Ramos (cell line): ENCODE data around the gene COPA.

ENCODE experiments used
- in situ Hi-C: fragments of 300-500 bp; cut with MboI; formaldehyde crosslinking; loops from one replicate; pipeline ENCODE4 v1.14.3; 2022; ENCODE audit warnings: low sequenced_read_pairs; ENCODE audit not compliant: unreplicated experiment

COPA gene

DNA sequence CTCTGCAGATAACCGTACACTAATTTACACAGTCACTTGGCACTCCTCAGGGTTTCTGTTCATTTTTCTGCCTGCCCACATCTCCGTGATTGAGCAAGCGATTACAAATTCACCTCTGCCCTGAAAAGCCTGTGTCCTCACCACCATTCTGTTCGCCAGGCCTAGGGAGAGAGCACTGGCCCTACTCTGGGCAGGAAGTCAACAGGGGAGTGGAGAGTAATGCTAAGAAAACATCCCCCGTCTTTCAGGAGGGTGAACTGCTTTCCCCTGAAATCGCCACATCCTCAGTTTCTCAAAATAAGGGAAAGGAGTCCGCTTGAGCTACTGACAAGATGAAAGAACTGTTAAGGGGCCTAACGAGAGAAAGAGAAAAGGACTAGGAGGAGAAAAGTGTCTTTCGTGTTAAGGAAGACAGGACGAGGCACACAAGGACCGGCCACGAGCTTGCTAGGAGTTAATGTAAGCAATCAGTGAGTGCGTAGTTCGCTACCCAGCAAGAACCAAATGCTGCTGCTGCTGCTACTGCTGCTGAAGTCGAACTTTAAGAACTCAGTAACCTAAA lies 58.7 kb downstream of the COPA start:
- in situ Hi-C loops: no loop called here

- in situ Hi-C loops: no loop called here
These were observed 60.2 kb downstream of the COPA start for GRCh38 chr1:160282807-160283206.

DNA sequence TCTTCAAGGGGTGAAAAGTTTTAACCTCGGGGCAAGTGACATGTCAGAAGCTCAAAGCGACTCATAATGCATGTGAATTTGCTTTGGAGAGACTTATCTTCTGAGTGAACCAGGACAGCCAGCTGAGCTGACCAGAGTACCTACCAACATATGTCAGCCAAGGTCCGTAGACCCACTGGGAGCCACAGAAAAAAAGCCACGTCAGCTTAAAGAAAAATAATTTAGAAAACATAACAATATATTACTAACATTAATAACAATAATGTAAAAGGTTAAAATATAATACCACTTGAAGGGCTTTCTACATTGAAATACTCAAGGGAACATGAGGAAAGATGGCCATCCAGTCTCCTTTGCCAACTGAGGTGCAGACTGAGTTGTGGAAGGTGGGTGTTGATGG lies 65.1 kb downstream of the COPA start:
- in situ Hi-C loops: no loop called here

DNA sequence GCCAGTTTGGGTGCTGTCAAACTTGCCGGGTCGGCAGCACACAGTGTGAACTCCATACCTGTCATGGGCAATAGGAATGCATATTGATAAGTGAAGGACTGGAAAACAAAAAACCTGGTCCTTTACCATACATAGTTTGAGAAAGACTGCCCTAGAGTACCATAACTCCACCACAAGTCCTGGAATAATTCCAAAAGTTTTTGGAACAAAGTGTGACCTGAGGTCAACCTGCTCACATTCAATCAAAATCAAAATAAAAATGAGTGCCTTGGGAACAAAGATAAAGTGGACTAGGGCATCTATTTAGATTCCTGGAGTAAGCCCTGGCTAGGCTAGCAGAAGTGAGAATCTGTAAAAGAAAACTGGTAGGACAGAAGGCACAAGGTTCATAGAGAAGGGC lies 65.7 kb downstream of the COPA start:
- in situ Hi-C loops: no loop called here

GRCh38 chr1:160271025-160271424 lies 72.0 kb downstream of the COPA start:
- in situ Hi-C loops: no loop called here

- in situ Hi-C loops: no loop called here
These were observed 75.6 kb downstream of the COPA start for GRCh38 chr1:160267284-160267991.

GRCh38 chr1:160264795-160265307 lies 78.2 kb downstream of the COPA start:
- in situ Hi-C loops: no loop called here

- in situ Hi-C loops: no loop called here
These were observed 80.9 kb downstream of the COPA start, which contains the start of gene DCAF8 for GRCh38 chr1:160261893-160262794. DCAF8 (minus strand) TSS chr1:160262549; CDS start chr1:160244008, 18,541 bp downstream.

DNA sequence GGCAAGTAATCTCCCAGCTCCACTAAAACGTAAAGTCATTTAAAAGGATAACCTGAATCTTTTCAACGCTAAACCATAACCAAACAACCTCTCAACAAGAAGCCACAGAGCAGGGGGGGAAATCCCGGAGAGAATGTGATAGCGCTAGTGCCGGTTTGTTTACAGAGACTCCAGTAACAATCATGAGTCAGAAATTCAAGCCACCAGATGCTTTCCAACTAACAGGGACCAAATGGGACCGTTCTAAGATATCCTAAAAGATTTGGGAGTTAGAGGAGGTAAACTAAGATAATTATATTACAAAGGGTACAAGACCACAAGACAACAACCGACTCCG lies 81.5 kb downstream of the COPA start:
- in situ Hi-C loops: no loop called here

DNA sequence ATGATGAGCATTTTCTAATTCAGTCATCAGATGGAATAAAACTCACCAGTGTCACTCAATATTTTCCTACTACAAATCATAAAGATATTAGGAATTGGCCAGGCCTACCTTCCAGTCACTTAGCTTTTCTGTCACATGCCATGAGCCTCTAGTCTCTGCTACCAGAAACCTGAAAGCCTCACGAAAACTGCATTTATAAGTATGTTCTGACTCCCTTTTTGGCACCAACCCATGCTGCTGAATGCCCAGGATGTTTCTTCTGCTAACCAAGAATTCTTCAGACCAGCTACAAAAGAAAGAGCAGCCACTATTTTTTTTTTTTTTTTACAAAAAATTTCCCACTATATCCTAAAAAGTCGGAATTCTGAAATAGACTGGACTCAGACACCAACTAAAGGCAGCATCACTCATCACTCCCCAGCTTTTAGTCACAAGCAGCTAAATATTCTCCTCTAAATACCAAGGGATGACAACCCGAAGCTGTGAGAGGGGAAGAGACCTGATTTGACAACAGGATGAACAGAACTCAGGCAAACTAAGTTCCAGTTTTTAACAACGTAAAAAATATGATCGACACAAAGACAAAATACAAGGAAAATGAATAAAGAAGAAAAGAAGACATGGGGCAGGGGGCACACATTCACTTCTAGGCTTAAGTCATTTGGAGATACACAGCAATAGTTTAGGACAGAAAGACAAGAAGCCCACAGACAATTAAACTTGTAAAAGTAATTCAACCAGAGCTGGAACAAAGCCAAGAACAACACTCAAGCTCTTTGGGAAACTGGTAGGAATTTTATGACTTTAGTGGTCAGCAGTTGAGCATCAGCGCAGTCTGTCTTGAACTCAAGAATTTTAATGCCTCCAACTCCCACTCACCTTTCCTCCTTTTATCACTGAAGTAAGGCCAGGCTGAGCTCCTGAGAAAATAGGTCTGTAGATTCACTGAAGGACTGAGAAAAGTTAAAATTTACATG lies 82.4 kb downstream of the COPA start:
- in situ Hi-C loops: no loop called here

DNA sequence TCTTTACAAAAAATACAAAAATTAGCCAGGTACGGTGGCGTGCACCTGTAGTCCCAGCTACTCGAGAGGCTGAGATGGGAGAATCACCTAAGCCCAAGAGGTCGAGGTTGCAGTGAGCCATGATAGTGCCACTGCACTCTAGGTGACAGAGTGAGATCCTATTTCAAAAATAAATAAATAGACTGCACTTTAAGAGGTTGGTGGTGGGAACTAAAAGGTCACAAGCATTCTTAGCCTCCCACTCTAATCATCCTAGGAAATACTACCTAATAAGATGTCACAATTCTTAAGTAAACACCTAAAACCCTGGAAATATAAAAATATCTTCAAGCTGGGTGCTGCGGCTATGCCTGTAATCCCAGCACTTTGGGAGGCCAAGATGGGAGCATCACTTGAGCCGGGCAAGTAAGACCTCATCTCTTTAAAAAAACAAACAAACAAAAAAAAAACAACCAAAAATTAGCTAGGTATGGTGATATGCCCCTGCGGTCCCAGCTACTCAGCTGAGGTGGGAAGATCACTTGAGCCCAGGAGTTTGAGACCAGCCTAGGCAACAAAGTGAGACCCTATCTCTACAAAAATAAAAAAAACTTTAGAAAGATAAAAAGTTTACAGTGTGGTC lies 84.8 kb downstream of the COPA start:
- in situ Hi-C loops: loop anchor here (10.0 kb wide), 1 partner anchor 163 kb away; the partner anchor contains the start of gene IGSF8

GRCh38 chr1:160257411-160258015 lies 85.5 kb downstream of the COPA start:
- in situ Hi-C loops: loop anchor here (10.0 kb wide), 1 partner anchor 163 kb away; the partner anchor contains the start of gene IGSF8

- in situ Hi-C loops: loop anchor here (10.0 kb wide), 1 partner anchor 162 kb away; the partner anchor contains the start of gene IGSF8
These were observed 86.5 kb downstream of the COPA start for GRCh38 chr1:160256396-160257046.

DNA sequence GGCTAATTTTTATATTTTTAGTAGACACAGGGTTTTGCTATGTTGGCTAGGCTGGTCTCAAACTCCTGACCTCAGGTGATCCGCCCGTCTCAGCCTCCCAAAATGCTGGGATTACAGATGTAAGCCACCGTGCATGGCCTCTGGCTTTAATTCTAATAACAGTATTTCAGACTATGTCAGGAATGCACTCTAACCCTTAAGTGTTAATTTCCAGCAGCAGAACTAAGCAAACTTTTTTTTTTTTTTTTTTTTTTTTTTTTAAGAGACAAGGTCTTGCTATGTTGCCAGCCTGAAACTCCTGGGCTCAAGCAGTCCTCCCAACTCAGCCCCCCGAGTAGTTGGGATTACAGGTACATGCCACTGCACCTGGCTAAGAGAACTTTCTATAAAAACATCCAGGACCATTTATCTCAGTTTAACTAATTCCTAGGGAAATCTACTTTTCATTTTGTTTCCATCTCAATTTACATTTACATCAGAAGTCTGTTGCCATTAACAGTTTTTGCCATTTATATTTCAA lies 87.2 kb downstream of the COPA start:
- in situ Hi-C loops: loop anchor here (10.0 kb wide), 1 partner anchor 161 kb away; the partner anchor contains the start of gene IGSF8

DNA sequence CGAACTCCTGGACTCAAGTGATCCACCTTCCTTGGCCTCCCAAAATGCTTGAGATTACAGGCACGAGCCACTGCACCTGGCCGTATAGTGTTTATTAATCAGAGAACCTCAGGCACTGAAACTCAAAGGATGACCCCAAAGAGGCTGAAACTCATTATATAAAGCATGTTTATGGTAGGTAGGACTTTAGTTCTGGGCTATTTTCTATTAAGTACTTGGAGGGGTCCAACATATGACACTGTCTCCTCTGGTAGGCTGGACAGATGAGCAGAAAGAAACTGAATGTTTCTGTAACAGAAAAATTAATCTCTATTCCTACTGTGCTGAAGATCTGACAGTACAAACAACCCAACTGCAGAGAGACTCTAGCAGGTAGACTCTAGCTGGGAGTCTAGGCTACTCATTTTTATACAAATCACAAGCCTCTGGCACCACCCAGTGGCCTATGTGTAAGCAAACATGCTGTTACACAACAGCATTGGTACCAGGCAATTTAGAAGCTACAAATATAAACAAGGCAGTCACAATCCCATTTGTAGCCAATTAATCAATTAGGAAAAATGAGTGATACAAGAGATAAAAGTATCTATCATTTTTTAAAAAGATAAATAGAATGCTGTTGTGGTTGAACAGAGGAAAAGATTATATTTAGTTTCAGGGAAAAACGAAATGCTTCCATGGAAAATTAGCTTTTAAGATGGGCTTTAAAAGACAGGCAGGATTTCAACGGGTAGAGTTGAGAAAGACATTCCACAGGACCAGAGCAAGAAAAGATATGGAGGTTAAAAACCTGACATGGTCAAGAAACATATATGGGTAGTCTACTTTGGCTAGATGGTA lies 91.1 kb downstream of the COPA start:
- in situ Hi-C loops: loop anchor here (10.0 kb wide), 1 partner anchor 157 kb away; the partner anchor contains the start of gene IGSF8

DNA sequence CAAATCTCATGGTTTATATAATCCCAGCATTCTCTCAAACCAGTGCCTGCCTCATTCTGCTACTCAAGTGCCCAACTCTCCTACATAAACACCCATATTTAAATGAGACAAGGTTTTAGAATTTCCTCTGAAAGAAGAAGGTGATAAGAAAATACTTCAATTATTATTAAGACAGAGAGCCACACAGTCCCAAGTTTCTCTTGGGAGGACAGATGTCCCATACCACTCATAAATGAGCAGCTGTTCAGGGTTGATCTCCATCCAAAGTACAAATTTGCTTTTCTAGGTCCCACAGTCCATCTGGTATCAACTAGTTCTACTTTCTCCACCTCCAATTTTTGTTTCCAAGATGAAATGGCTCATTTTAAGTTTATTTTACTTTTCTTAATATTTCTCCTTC lies 92.0 kb downstream of the COPA start:
- in situ Hi-C loops: loop anchor here (10.0 kb wide), 1 partner anchor 156 kb away; the partner anchor contains the start of gene IGSF8

DNA sequence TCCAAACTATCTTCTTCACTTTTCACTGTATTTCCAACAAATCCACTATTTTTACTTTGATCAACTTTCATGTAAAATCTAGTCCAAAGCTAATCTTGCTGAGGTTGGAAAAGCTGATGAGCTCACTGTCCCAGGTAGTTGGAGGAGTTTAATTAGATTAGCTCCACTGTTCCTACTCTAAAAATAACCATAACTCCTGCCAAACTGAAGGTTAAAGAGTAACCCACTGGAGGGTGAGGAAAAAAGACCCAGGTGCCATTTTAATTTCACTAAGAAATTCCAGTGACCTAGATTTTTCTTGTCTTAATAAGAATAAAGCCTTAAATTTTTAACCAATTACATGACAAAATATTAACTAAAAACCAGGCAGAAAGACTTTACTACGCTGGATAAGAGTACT lies 96.0 kb downstream of the COPA start:
- in situ Hi-C loops: no loop called here
